Lower lobe of right lung (tissue), 2 donors: ENCODE measurements around the gene PPIC. TPM values are rescaled to one million over a fixed set of nuclear protein-coding genes. Genes with fewer than 3 reads are reported as not detected.

Experiments used
- ATAC-seq, 2 donors: fragments of 200-7000 bp; cut with Tn5 transposase; one replicate each; pipeline ENCODE4 v1.9.1; 2020 to 2022; ENCODE audit warnings: mild to moderate bottlenecking in 2 of 2, moderate library complexity in 2 of 2
- DNase-seq: peaks from one replicate; pipeline ENCODE4 v3.0.0-alpha.2; 2020
- H3K27ac ChIP-seq: fragments of 200-600 bp; one replicate; pipeline ENCODE4 v1.8.0; 2022
- H3K27me3 ChIP-seq: fragments of 200-600 bp; one replicate; pipeline ENCODE4 v1.8.0; 2022; ENCODE audit warnings: low read depth
- H3K36me3 ChIP-seq: fragments of 200-600 bp; one replicate; pipeline ENCODE4 v1.8.0; 2022; ENCODE audit warnings: mild to moderate bottlenecking
- H3K4me1 ChIP-seq: fragments of 200-600 bp; one replicate; pipeline ENCODE4 v1.8.0; 2022
- H3K4me3 ChIP-seq: fragments of 200-600 bp; one replicate; pipeline ENCODE4 v1.8.0; 2022; ENCODE audit warnings: mild to moderate bottlenecking
- H3K9me3 ChIP-seq: fragments of 200-600 bp; one replicate; pipeline ENCODE4 v1.8.0; 2022
- intact Hi-C: fragments of 100-400 bp; cut with DNase I; formaldehyde crosslinking; loops from one replicate; pipeline ENCODE4 v1.11.0; 2022
- total RNA-seq: library from RNA; stranded (reverse); fragmentation: NEBNext Ultra II Directional; extraction: Animal tissue kit (Norgen Biotek cat#: 25700); gene quantifications from one replicate; pipeline ENCODE4 v1.2.1, GENCODE V29; 2021
- TF ChIP-seq, protein P1 (sequence below): fragments of 200-600 bp; IDR thresholded peaks from one replicate; pipeline ENCODE4 v1.8.0; 2022; ENCODE audit warnings: antibody characterized with exemption, mild to moderate bottlenecking
- donor health status: DM: no; HTN: yes; CAD: no; lungs with severe emphysema.

PPIC gene
- total RNA-seq, 1 donor from 2014 or later, result 39.5 TPM

DNA sequence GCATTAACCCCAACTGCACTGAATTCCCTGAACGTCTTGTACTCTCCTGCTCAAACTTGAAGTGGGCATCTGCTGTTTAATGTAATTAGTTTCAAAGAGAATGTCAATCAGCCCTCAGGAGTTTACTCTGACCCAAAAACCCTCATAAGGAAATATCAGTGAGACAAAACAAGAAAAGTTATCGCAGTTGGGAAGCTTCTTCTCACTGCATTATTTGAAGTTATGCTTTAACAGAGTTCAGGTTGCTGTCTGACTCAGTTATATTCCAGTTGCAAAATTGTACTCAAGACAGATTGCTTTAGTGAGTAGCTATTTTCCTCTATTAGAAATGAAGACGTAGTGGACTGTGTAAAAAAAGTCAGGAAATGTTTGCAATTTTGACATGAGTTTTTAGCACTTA is 52.1 kb downstream of the PPIC start:
- no peaks in the 10 kb centered on the region for H3K9me3 ChIP-seq
- no peak overlapping the region for H3K27ac ChIP-seq
- intact Hi-C loops, result no loop called here
- DNase-seq (no peak), ATAC-seq (no peak)
- no peak overlapping the region for H3K4me3 ChIP-seq
- TF ChIP-seq, protein P1, sequence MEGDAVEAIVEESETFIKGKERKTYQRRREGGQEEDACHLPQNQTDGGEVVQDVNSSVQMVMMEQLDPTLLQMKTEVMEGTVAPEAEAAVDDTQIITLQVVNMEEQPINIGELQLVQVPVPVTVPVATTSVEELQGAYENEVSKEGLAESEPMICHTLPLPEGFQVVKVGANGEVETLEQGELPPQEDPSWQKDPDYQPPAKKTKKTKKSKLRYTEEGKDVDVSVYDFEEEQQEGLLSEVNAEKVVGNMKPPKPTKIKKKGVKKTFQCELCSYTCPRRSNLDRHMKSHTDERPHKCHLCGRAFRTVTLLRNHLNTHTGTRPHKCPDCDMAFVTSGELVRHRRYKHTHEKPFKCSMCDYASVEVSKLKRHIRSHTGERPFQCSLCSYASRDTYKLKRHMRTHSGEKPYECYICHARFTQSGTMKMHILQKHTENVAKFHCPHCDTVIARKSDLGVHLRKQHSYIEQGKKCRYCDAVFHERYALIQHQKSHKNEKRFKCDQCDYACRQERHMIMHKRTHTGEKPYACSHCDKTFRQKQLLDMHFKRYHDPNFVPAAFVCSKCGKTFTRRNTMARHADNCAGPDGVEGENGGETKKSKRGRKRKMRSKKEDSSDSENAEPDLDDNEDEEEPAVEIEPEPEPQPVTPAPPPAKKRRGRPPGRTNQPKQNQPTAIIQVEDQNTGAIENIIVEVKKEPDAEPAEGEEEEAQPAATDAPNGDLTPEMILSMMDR, result no peak
- H3K27me3 ChIP-seq, result no peaks in the 10 kb centered on the region
- H3K36me3 ChIP-seq, result no peaks in the 10 kb centered on the region
- no peaks in the 10 kb centered on the region for H3K4me1 ChIP-seq

DNA sequence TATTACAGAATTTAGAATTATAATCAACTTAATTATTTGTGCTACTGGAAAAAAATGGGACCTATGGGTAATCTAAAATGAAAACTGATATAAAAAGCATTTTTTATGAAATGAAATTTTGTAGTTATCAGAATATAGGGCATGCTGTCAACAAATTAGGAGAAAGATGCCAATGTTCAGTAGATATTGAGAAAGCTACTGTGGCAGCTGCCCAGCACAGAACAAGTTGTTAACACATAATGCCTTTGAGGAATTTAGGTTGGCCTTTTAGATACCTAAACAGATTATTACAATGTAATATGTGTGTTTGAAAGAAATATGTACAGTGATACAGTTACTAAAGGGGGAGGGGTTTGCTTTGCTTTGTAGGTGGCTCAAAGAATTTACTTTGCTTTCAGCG is 54.1 kb downstream of the PPIC start:
- Histone ChIP-seq H3K4me3 (no peak overlapping the region), H3K36me3 (no peaks in the 10 kb centered on the region), H3K9me3 (no peaks in the 10 kb centered on the region), H3K27me3 (no peaks in the 10 kb centered on the region), H3K4me1 (no peaks in the 10 kb centered on the region), H3K27ac (no peak overlapping the region)
- DNase-seq (no peak), ATAC-seq (no peak)
- intact Hi-C loops, result no loop called here
- TF ChIP-seq, protein P1, result no peak

DNA sequence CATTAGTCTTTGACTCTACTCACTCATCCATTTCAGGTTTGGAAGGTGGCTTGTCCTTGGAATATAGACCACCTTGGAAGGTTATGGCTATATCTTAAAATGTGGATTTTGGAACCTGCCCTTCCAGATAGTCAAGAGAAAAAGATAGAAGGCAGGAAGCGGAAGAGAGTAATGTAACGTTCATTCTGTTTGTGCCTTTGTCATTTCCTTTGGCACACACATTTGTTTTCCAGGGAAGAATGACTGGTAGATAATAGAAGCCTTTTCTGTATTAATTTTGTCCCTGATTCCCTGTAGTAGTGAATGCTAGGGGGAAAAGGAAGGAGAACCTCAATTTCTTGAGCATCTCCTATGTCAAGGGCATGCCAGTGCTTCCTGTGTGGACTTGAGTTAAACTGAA is 54.7 kb downstream of the PPIC start:
- intact Hi-C loops, result no loop called here
- Histone ChIP-seq H3K27me3 (no peaks in the 10 kb centered on the region), H3K4me1 (no peaks in the 10 kb centered on the region), H3K36me3 (no peaks in the 10 kb centered on the region), H3K9me3 (no peaks in the 10 kb centered on the region), H3K27ac (no peak overlapping the region), H3K4me3 (no peak overlapping the region)
- no peak for ATAC-seq
- DNase-seq, result no peak
- TF ChIP-seq, protein P1, result no peak

DNA sequence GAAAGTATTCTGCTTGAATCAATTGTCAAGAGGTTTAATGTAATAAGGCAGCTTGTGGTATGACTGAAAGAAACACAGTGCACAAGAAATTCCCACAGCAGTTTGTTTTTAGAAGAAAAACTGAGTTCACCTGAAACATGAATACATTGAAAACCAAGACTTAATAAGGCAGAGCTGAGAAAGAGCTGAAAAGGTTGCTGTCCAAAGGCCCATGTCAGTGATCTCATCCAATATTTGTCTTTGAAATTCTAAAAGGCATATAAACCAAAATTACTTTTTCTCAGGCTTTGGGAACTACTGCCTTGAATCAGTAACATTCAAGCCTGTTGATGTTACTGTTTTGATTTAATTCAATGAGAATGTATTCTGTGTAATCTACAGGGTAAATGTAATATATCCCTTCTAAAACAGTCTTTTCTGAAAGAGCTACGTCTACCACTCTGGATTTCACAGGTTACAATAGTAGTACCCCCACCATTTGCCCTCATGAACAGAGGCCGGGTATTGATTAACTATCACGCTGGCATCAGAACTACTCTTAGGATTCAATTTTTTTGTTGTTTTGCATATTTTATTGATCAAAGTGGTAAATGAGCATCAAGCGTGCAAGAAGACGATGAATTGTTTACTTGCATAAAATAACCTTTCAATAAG is 57.8 kb downstream of the PPIC start:
- Histone ChIP-seq H3K9me3 (no peaks in the 10 kb centered on the region), H3K4me1 (no peaks in the 10 kb centered on the region), H3K36me3 (no peaks in the 10 kb centered on the region), H3K4me3 (no peak overlapping the region), H3K27ac (no peak overlapping the region), H3K27me3 (no peaks in the 10 kb centered on the region)
- no peak for DNase-seq
- TF ChIP-seq, protein P1, result no peak
- no peak for ATAC-seq
- intact Hi-C loops, result no loop called here

DNA sequence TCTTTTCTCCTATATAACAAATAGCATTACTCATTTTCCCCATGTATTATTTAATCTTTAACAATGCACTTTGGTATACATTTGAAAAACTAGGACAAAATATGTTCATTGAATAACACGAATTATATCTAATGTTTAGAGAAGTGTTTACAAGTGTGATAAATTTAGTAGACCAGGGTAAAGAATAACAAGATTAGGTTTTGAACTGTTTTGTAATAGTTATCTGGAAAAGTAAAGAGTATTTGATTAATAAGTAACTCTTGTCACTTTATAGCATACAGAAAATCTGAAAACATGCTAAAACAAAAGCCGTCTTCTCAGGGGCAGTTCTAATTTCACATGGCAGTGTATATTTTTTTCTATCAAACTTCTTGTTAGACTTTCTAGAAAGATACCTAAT is 58.5 kb downstream of the PPIC start:
- Histone ChIP-seq H3K9me3 (no peaks in the 10 kb centered on the region), H3K27me3 (no peaks in the 10 kb centered on the region), H3K4me3 (no peak overlapping the region), H3K4me1 (no peaks in the 10 kb centered on the region), H3K36me3 (no peaks in the 10 kb centered on the region), H3K27ac (no peak overlapping the region)
- TF ChIP-seq, protein P1, result no peak
- no peak for ATAC-seq
- DNase-seq, result no peak
- intact Hi-C loops, result no loop called here
